H9 (cell line): ENCODE results near the gene VWA8. TPM values are rescaled to one million over a fixed set of nuclear protein-coding genes. Genes with fewer than 3 reads are reported as not detected.

Experiments
- DNase-seq: peaks from one replicate; pipeline ENCODE4 v3.0.0-alpha.2; 2017
- H2AFZ ChIP-seq: one replicate; pipeline ENCODE4 v1.6.1; 2013; ENCODE audit warnings: mild to moderate bottlenecking, low read length, control low read depth, moderate library complexity
- H2AK5ac ChIP-seq: 2 replicates; pipeline ENCODE4 v1.6.1; 2013; ENCODE audit warnings: low read length, control low read depth, mixed read lengths; ENCODE audit not compliant: insufficient read length
- H2BK120ac ChIP-seq: one replicate; pipeline ENCODE4 v1.6.1; 2013; ENCODE audit warnings: low read depth, mild to moderate bottlenecking, low read length, control low read depth, inconsistent platforms; ENCODE audit not compliant: poor library complexity, severe bottlenecking
- H2BK12ac ChIP-seq: 2 replicates; pipeline ENCODE4 v1.6.1; 2013; ENCODE audit warnings: low read length, control low read depth, mixed read lengths, low read depth; ENCODE audit not compliant: insufficient read length
- H2BK15ac ChIP-seq: 2 replicates; pipeline ENCODE4 v1.6.1; 2013; ENCODE audit warnings: low read depth, low read length, control low read depth
- H2BK20ac ChIP-seq: one replicate; pipeline ENCODE4 v1.6.1; 2013; ENCODE audit warnings: low read depth, mild to moderate bottlenecking, low read length, control low read depth, inconsistent platforms; ENCODE audit not compliant: poor library complexity, severe bottlenecking
- H2BK5ac ChIP-seq: 2 replicates; pipeline ENCODE4 v1.6.1; 2013; ENCODE audit warnings: low read length, control low read depth, mixed read lengths; ENCODE audit not compliant: insufficient read length
- H3K14ac ChIP-seq: 2 replicates; pipeline ENCODE4 v1.6.1; 2013; ENCODE audit warnings: low read length, control low read depth; ENCODE audit not compliant: insufficient read depth
- H3K18ac ChIP-seq: 2 replicates; pipeline ENCODE4 v1.6.1; 2013; ENCODE audit warnings: low read depth, mild to moderate bottlenecking, mixed read lengths, low read length, control low read depth; ENCODE audit not compliant: insufficient read length
- H3K23ac ChIP-seq: 2 replicates; pipeline ENCODE4 v1.6.1; 2013; ENCODE audit warnings: low read length, control low read depth, mixed read lengths, low read depth; ENCODE audit not compliant: insufficient read length
- H3K23me2 ChIP-seq: 2 replicates; pipeline ENCODE4 v1.6.1; 2013; ENCODE audit warnings: low read depth, mild to moderate bottlenecking, mixed read lengths, low read length, control low read depth; ENCODE audit not compliant: insufficient read length, poor library complexity, severe bottlenecking
- H3K27ac ChIP-seq: 2 replicates; pipeline ENCODE4 v1.5.1; 2013; ENCODE audit warnings: low read length, control low read depth, mixed read lengths, low read depth; ENCODE audit not compliant: insufficient read length
- H3K27me3 ChIP-seq: 2 replicates; pipeline ENCODE4 v1.6.1; 2013; ENCODE audit warnings: low read length, control low read depth, inconsistent platforms; ENCODE audit not compliant: insufficient read depth
- H3K4ac ChIP-seq: 2 replicates; pipeline ENCODE4 v1.6.1; 2013; ENCODE audit warnings: low read depth, mild to moderate bottlenecking, control low read depth, inconsistent platforms, low read length, moderate library complexity
- H3K4me1 ChIP-seq: 2 replicates; pipeline ENCODE4 v1.6.1; 2013; ENCODE audit warnings: low read length, control low read depth, inconsistent platforms; ENCODE audit not compliant: insufficient read depth
- H3K4me2 ChIP-seq: 2 replicates; pipeline ENCODE4 v1.6.1; 2013; ENCODE audit warnings: low read length, control low read depth, mixed read lengths; ENCODE audit not compliant: insufficient read length, insufficient read depth
- H3K56ac ChIP-seq: 2 replicates; pipeline ENCODE4 v1.6.1; 2013; ENCODE audit warnings: low read depth, mild to moderate bottlenecking, mixed read lengths, low read length, control low read depth; ENCODE audit not compliant: insufficient read length
- H3K79me1 ChIP-seq: 2 replicates; pipeline ENCODE4 v1.6.1; 2013; ENCODE audit warnings: low read depth, mild to moderate bottlenecking, moderate library complexity, low read length, control low read depth, inconsistent platforms; ENCODE audit not compliant: insufficient read depth, poor library complexity, severe bottlenecking
- H3K79me2 ChIP-seq: 2 replicates; pipeline ENCODE4 v1.6.1; 2013; ENCODE audit warnings: low read length, control low read depth, inconsistent platforms; ENCODE audit not compliant: insufficient read depth
- H3K9ac ChIP-seq: 2 replicates; pipeline ENCODE4 v1.6.1; 2013; ENCODE audit warnings: low read length, control low read depth, mixed read lengths; ENCODE audit not compliant: insufficient read length; ENCODE audit errors: extremely low read depth
- H3K9me3 ChIP-seq: one replicate; pipeline ENCODE4 v1.6.1; 2013; ENCODE audit warnings: low read depth, low read length, inconsistent platforms; ENCODE audit not compliant: control insufficient read depth
- H3T11ph ChIP-seq: one replicate; pipeline ENCODE4 v1.6.1; 2013; ENCODE audit warnings: mild to moderate bottlenecking, low read length, control low read depth, inconsistent platforms
- H4K20me1 ChIP-seq: one replicate; pipeline ENCODE4 v1.6.1; 2013; ENCODE audit not compliant: control insufficient read depth, insufficient read length, insufficient read depth
- H4K5ac ChIP-seq: 2 replicates; pipeline ENCODE4 v1.6.1; 2013; ENCODE audit warnings: low read depth, mild to moderate bottlenecking, mixed read lengths, low read length, control low read depth; ENCODE audit not compliant: insufficient read length
- H4K8ac ChIP-seq: replicated peaks from 2 replicates; pipeline ENCODE4 v1.6.1; 2013; ENCODE audit warnings: low read length, control low read depth, mixed read lengths, low read depth; ENCODE audit not compliant: insufficient read length
- H4K91ac ChIP-seq: 2 replicates; pipeline ENCODE4 v1.6.1; 2013; ENCODE audit warnings: low read depth, mild to moderate bottlenecking, moderate library complexity, mixed read lengths, low read length, control low read depth; ENCODE audit not compliant: insufficient read length
- H3K27ac Mint-ChIP-seq, 3 experiments: 2 replicates in 2 of 3; 3 replicates in 1 of 3; pipeline ENCODE4 v1.8.0; 2020 to 2021; ENCODE audit warnings: mixed read lengths in 3 of 3, mild to moderate bottlenecking in 1 of 3, moderate library complexity in 1 of 3
- H3K27me3 Mint-ChIP-seq: 2 replicates; pipeline ENCODE4 v1.8.0; 2021; ENCODE audit warnings: low read depth, mild to moderate bottlenecking, moderate library complexity, mixed read lengths
- H3K36me3 Mint-ChIP-seq, 3 experiments: 2 replicates in 2 of 3; 3 replicates in 1 of 3; pipeline ENCODE4 v1.8.0; 2020 to 2021; ENCODE audit warnings: low read depth in 3 of 3, mixed read lengths in 3 of 3; ENCODE audit not compliant: insufficient read depth in 1 of 3
- H3K4me1 Mint-ChIP-seq, 2 experiments: 2 replicates each; pipeline ENCODE4 v1.8.0; 2020; ENCODE audit warnings: mixed read lengths in 2 of 2
- H3K4me3 Mint-ChIP-seq, 2 experiments: 2 replicates in 1 of 2; 3 replicates in 1 of 2; pipeline ENCODE4 v1.8.0; 2020 to 2021; ENCODE audit warnings: mild to moderate bottlenecking in 2 of 2, mixed read lengths in 2 of 2, moderate library complexity in 1 of 2
- H3K9me3 Mint-ChIP-seq, 2 experiments: 2 replicates in 1 of 2; 3 replicates in 1 of 2; pipeline ENCODE4 v1.8.0; 2020; ENCODE audit warnings: mild to moderate bottlenecking in 2 of 2, mixed read lengths in 2 of 2, moderate library complexity in 1 of 2
- CTCF ChIP-seq: fragments of 200-600 bp; sonication (generic); conservative IDR thresholded peaks from 3 replicates; pipeline ENCODE4 v1.8.0; 2021; ENCODE audit warnings: antibody characterized with exemption, mild to moderate bottlenecking
- WGBS: extraction: QIAGEN DNeasy Blood & Tissue Kit; methylation state at CpG from one replicate; pipeline ENCODE4 v1.1.7; 2013; ENCODE audit warnings: missing lambda C conversion rate, low lambda C conversion rate, mixed read lengths; ENCODE audit not compliant: insufficient read length; ENCODE audit errors: extremely low coverage; 5-methylcytosine and 5-hydroxymethylcytosine counted together
- total RNA-seq: library from RNA; stranded (reverse); gene quantifications from 2 replicates; pipeline ENCODE4 v1.2.1, GENCODE V29; 2021

VWA8 gene
- total RNA-seq, 1 experiment from 2014 or later, result 17.4 TPM

- no peak overlapping the region for H2AK5ac ChIP-seq
- no peaks in the 10 kb centered on the region for H3K23me2 ChIP-seq
- H3K14ac ChIP-seq, result no peak overlapping the region
- H4K91ac ChIP-seq, result no peak overlapping the region
- no peak overlapping the region for H3K4ac ChIP-seq
- no peak overlapping the region for H2BK15ac ChIP-seq
- no peaks in the 10 kb centered on the region for H4K20me1 ChIP-seq
- Mint-ChIP-seq H3K27ac (no peak overlapping the region; a peak in 1 of 7 replicates), H3K4me1 (peaks cover 5 to 7% of the 10 kb centered on the region in 2 experiments; a peak in 2 of 4 replicates), H3K4me3 (no peak overlapping the region), H3K9me3 (no peaks in the 10 kb centered on the region), H3K36me3 (no peaks in the 10 kb centered on the region; a peak in 1 of 7 replicates), H3K27me3 (no peaks in the 10 kb centered on the region)
- no peak overlapping the region for H4K8ac ChIP-seq
- no peaks in the 10 kb centered on the region for H3K79me2 ChIP-seq
- H3K9ac ChIP-seq, result no peak overlapping the region
- no CpG with 5 or more reads among the region's 2 CpGs for WGBS
- H2AFZ ChIP-seq, result no peak overlapping the region
- H4K5ac ChIP-seq, result no peak overlapping the region
- H3K56ac ChIP-seq, result no peak overlapping the region
- H2BK20ac ChIP-seq, result no peak overlapping the region
- no peaks in the 10 kb centered on the region for H3K27me3 ChIP-seq
- no peak overlapping the region for H3T11ph ChIP-seq
- no peak overlapping the region for H2BK120ac ChIP-seq
- H3K23ac ChIP-seq, result no peak overlapping the region
- no peak overlapping the region for H2BK5ac ChIP-seq
- H3K18ac ChIP-seq, result no peak overlapping the region
- TF ChIP-seq CTCF, result no peak
- no peak overlapping the region for H3K27ac ChIP-seq
- H3K4me1 ChIP-seq, result no peaks in the 10 kb centered on the region
- H3K4me2 ChIP-seq, result no peak overlapping the region
- no peaks in the 10 kb centered on the region for H3K9me3 ChIP-seq
- H2BK12ac ChIP-seq, result no peak overlapping the region
- DNase-seq, result no peak
- no peaks in the 10 kb centered on the region for H3K79me1 ChIP-seq
Measured at GRCh38 chr13:41554180-41554579, 406.7 kb downstream of the VWA8 start.
